NCI-H2227 (cell line): ENCODE results near the gene ADCY4.

Experiments
- DNase-seq: peaks from one replicate; lab custom pipeline; 2025; ENCODE audit not compliant: unreplicated experiment; lab: John Stamatoyannopoulos, UW

ADCY4 gene

GRCh38 chr14:24317141-24317928 lies 17.5 kb downstream of the ADCY4 start:
- DNase-seq = no peak

GRCh38 chr14:24316597-24316950 lies 18.3 kb downstream of the ADCY4 start:
- no peak for DNase-seq

GRCh38 chr14:24315807-24316596 lies 18.9 kb downstream of the ADCY4 start:
- no peak for DNase-seq

GRCh38 chr14:24315243-24315806 lies 19.5 kb downstream of the ADCY4 start:
- no peak for DNase-seq

- no peak for DNase-seq
Observed at GRCh38 chr14:24314377-24315193, 20.3 kb downstream of the ADCY4 start.

GRCh38 chr14:24313913-24314312 lies 21.0 kb downstream of the ADCY4 start:
- DNase-seq = no peak

GRCh38 chr14:24312736-24313507 lies 21.9 kb downstream of the ADCY4 start:
- DNase-seq = no peak

GRCh38 chr14:24311837-24312615 lies 22.8 kb downstream of the ADCY4 start:
- no peak for DNase-seq

- DNase-seq = no peak
Observed at GRCh38 chr14:24310646-24311604, 23.9 kb downstream of the ADCY4 start, which contains the start of gene LTB4R. TSS of gene LTB4R (plus strand) at chr14:24311502. CDS start at chr14:24315652, 4,150 bp downstream.

GRCh38 chr14:24310265-24310645 lies 24.6 kb downstream of the ADCY4 start:
- DNase-seq = no peak

- no peak for DNase-seq
Observed at GRCh38 chr14:24309538-24310264, 25.2 kb downstream of the ADCY4 start, which contains the start of gene LTB4R2. TSS of gene LTB4R2 (plus strand) at chr14:24310140. CDS start at chr14:24310665, 525 bp downstream.

GRCh38 chr14:24308342-24309124 lies 26.3 kb downstream of the ADCY4 start:
- no peak for DNase-seq

GRCh38 chr14:24307575-24308341 lies 27.1 kb downstream of the ADCY4 start, which contains the start of gene CIDEB:
TSS of gene CIDEB (minus strand) at chr14:24307977. CDS start at chr14:24307858, 119 bp downstream.
- DNase-seq = peak; percentile 65

GRCh38 chr14:24307156-24307574 lies 27.7 kb downstream of the ADCY4 start:
- no peak for DNase-seq

GRCh38 chr14:24304019-24304387 lies 30.9 kb downstream of the ADCY4 start:
- no peak for DNase-seq
